GM18505 (cell line): ENCODE data around the gene NFKBIZ.

Source experiments
- ATAC-seq: cut with Tn5 transposase; IDR thresholded peaks from one replicate; pipeline ENCODE4 v1.9.1; 2021; ENCODE audit not compliant: unreplicated experiment
- POLR2A ChIP-seq: IDR thresholded peaks from 4 replicates; pipeline ENCODE4 v1.6.1; 2011; ENCODE audit warnings: borderline replicate concordance; ENCODE audit not compliant: insufficient read depth, insufficient read length; ENCODE audit errors: extremely low read depth

NFKBIZ gene

GRCh38 chr3:101829437-101829830 lies 19.9 kb upstream of the NFKBIZ start:
- TF ChIP-seq POLR2A: no peak
- ATAC-seq: no peak

DNA sequence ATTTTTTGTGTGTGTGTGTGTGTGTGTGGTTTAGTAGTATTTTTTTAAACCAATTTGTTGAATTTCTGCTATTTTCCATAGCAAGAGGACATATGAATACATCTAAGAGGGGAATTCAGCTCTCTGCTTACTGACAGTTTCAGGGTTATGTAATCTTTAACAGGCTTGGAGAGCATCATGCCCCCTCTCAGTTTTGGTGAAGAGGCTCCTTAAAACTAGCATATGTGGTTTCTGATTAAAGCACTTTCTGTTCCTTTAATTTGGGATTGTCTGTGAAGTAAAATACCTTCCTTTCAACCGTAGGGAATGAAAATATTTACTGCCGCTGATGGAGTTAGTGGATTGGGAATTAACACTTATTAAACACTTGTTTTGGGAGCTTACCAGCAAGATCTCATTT lies 19.4 kb upstream of the NFKBIZ start:
- TF ChIP-seq POLR2A: no peak
- no peak for ATAC-seq

GRCh38 chr3:101833446-101833974 lies 15.8 kb upstream of the NFKBIZ start:
- TF ChIP-seq POLR2A: no peak
- no peak for ATAC-seq

DNA sequence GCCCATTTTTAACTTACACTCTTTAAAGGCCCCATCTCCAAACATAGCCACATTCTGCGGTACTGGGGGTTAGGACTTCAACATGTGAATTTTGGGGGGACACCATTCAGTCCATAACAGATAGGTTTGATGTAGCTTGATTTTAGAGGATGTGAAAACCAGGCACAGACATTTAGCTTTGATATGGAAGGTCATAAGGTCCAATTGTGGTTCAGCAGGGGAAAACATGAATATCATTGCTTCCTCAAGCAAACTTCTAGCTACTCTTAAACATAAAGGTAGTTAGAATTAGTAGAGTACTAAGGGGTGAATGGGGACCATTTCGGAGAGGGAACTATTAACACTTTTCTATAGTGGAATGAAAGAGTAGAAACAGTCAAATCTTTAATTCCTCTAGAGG lies 13.6 kb upstream of the NFKBIZ start:
- TF ChIP-seq POLR2A: no peak

DNA sequence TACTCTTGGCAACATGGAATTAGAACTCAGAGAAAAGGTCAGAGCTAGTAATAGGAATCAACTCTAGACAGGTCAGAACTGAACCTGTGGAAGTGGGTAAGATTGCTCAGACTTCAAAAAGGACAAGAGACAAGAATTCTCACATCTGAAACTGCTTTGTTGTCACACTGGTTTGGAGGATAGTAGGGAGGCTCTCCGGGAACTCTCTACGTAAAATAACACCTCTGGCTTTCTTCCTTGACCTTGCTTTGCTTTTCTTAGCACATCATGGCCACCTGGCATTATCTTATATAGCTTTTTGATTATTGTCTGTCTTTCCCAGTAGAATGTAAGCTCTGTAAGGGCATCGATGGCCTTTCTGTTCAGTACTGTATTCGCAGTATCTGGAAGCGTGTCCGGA lies 13.2 kb upstream of the NFKBIZ start:
- ATAC-seq: no peak
- TF ChIP-seq POLR2A: no peak

More for the DNA sequence above, 13.6 kb upstream of the NFKBIZ start:
- ATAC-seq: no peak

DNA sequence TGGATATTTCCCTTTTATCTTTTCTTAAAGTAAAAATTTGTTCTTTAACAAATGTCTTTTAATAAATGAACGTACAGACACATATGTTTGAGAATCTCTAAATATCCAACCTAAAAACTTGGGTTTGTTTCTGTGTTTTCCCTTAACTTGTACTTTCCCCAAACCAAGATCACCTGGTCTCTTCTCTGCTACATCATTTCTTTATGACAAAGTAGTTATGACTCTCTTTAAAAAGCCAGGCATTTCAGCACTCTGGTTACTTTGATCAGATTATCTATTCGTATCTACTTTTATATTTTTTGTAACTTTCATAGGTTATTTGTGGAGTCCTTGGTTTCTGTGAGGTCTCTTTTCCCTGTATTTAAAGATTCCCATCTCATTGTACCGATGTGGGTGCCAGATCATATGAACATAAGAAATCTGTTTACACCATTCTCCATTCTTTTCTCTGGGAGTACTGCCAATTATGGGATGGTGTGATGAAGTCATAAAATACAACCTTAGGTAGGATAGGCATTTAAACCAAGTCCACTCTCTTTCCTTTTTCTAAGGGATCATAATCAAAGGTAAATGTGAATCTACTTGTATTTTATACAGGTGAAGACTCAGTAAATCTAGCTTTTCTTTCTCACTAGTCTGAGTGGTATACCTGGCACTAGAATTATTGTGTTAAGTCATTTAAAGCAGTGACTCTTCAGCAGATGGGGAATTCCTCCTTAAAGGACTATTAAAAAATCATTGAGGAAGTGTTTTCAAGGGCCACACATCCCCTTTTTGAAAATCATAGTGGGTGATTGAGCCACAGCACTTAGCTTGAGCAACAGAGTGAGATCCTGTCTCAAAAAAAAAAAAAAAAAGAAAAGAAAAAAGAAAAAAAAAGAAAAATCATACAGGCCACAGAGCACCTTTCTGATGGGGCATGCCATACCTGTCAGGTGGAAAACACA lies 12.4 kb upstream of the NFKBIZ start:
- no peak for ATAC-seq
- TF ChIP-seq POLR2A: no peak

DNA sequence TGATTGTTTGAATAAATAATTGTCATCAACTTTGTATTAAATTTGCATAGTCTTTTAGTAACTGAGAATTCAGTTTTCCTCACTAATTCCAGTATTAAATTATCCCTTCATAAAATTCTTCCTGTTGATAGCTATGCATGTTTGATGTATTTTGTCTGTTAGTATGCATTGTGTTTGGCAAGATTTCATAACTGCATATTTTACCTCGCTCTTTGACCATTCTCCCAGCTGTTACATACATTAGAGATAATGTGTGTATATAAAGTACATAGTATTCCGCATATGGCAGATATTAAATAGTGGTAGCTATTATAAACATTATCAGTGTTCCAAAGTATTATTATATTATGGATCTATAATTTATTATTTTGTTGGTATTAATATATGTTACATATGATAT lies 10.6 kb upstream of the NFKBIZ start:
- TF ChIP-seq POLR2A: no peak
- no peak for ATAC-seq

DNA sequence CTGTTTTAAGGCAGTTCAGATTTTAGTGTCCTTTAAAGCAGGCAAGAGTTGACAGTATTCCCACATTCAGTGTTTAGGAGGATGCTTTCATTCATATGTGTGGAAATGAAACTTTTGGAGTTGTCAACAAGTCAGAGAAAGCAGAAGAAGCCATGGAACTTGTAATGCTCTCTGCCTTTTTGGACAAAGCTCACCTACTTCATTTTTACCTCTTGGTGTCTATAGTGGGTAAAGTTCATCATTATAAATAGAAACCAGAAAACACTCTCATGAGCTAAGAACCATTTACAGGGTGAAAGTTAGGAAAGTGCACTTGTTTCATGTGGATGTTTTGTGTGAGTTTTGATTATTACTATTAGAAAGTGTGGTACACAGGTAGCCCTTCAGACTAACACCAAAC lies 9.2 kb upstream of the NFKBIZ start:
- TF ChIP-seq POLR2A: no peak
- no peak for ATAC-seq

DNA sequence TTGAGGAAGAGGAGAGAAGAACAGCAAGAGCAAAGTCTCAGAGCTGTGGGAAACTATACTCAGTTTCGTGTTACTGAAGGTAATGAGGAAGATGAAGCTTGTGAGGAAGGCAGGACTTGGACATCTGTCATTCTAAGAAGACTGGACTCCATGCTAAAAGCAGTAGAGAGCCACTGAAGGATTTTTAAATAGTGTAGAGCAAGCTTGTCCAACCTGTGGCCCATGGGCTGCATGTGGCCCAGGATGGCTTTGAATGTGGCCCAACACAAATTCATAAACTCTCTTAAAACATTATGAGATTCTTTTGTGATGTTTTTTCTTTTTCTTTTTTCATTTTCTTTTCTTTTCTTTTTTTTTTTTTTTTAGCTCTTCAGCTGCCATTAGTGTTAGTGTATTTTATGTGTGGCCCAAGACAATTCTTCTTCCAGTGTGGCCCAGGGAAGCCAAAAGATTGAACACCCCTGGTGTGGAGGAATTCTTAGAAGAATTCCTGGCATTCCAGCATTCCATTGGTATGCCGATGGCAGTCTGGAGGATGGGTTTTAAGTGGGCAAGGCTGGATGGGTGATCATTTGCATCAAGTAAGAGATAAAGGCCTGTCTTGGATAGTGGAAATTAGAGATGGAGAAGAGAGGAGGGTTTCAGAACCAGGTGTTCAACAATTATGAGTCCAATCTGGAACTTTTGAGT lies 6.9 kb upstream of the NFKBIZ start:
- TF ChIP-seq POLR2A: no peak
- no peak for ATAC-seq

- ATAC-seq: no peak
- no peak for TF ChIP-seq POLR2A
Measured at GRCh38 chr3:101842935-101843330, 6.4 kb upstream of the NFKBIZ start.

DNA sequence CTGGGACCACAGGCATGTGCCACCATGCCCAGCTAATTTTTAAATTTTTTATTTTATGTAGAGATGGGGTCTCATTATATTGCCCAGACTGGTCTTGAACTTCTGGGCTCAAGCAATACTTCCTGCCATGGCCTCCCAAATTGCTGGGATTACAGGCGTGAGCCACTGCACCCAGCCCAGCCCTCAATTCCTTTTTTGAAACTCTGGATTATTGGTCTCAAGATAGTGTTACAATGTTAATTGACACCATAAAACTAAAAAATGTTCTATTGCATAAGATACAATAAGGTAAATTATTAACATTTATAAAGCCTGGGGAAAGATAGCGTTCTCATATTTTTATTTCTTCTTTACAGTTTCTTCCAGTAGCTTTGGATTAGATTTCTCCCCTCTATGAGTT lies 3.9 kb upstream of the NFKBIZ start:
- no peak for ATAC-seq

DNA sequence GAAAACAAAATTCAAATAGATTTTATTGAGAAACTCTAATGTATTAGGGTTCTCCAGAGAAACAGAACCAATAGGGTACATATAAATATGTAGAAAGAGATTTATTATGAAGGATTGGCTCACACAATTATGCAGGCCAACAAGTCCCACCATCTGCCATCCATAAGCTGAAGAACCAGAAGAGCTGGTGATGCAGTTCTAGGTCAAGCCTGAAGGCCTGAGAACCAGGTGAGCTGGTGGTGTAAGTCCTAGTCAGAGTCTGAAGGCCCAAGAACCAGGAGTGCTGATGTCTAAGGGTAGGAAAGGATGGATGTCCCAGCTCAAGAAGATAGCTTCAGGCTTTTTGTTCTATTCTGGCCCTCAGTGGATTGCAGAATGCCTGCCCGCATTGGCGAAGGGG lies 2.6 kb upstream of the NFKBIZ start:
- no peak for ATAC-seq
- no peak for TF ChIP-seq POLR2A

More for the DNA sequence above, 3.9 kb upstream of the NFKBIZ start:
- no peak for TF ChIP-seq POLR2A

GRCh38 chr3:101847328-101847727 lies 2.0 kb upstream of the NFKBIZ start:
- ATAC-seq: no peak
- TF ChIP-seq POLR2A: no peak

DNA sequence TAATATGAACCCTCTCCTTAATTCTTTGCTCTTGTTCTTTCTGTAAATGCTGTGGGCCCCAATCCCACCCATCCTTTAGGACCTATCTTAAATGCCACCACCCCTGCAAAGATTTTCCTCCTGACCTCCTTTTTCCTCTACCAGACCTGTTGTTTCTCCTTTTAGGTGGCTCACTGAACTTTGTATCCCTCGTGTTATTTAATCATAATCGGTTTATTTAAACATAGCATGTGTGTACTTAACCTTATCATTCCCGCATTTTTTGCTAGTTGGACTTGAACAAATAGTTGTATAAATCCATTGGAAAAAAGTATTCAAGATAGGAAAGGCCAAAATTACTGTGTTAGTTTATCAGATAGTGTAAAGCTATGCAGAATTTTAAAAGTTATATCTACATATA lies 988 bp upstream of the NFKBIZ start:
- no peak for TF ChIP-seq POLR2A
- ATAC-seq: no peak
